Mucosa of rectum (tissue), 2 donors: ENCODE measurements around the gene ADGRL2.

Experiments
- H3K27ac ChIP-seq, 2 donors: one replicate each; pipeline ENCODE4 v1.7.0; 2013; ENCODE audit warnings: inconsistent platforms in 2 of 2, low read depth in 2 of 2, low read length in 2 of 2
- H3K27me3 ChIP-seq, 2 donors: one replicate each; pipeline ENCODE4 v1.7.0; 2013; ENCODE audit warnings: low read length in 2 of 2; ENCODE audit not compliant: control insufficient read depth in 2 of 2, insufficient read depth in 2 of 2
- H3K36me3 ChIP-seq, 2 donors: one replicate each; pipeline ENCODE4 v1.7.0; 2013; ENCODE audit warnings: low read length in 2 of 2; ENCODE audit not compliant: control insufficient read depth in 2 of 2, insufficient read depth in 2 of 2
- H3K4me1 ChIP-seq, 2 donors: one replicate each; pipeline ENCODE4 v1.7.0; 2013; ENCODE audit warnings: low read length in 2 of 2, mild to moderate bottlenecking in 1 of 2; ENCODE audit not compliant: control insufficient read depth in 2 of 2, insufficient read depth in 2 of 2
- H3K4me3 ChIP-seq, 2 donors: one replicate each; pipeline ENCODE4 v1.7.0; 2013; ENCODE audit warnings: low read length in 2 of 2
- H3K9ac ChIP-seq, 2 donors: one replicate each; pipeline ENCODE4 v1.7.0; 2013; ENCODE audit warnings: low read length in 2 of 2, low read depth in 1 of 2, mild to moderate bottlenecking in 1 of 2
- H3K9me3 ChIP-seq, 2 donors: one replicate each; pipeline ENCODE4 v1.7.0; 2013; ENCODE audit warnings: low read length in 2 of 2; ENCODE audit not compliant: control insufficient read depth in 2 of 2
- donor health status: healthy.
- donor health status: Normal muscosa, but diverticular disease.

Gene ADGRL2

DNA sequence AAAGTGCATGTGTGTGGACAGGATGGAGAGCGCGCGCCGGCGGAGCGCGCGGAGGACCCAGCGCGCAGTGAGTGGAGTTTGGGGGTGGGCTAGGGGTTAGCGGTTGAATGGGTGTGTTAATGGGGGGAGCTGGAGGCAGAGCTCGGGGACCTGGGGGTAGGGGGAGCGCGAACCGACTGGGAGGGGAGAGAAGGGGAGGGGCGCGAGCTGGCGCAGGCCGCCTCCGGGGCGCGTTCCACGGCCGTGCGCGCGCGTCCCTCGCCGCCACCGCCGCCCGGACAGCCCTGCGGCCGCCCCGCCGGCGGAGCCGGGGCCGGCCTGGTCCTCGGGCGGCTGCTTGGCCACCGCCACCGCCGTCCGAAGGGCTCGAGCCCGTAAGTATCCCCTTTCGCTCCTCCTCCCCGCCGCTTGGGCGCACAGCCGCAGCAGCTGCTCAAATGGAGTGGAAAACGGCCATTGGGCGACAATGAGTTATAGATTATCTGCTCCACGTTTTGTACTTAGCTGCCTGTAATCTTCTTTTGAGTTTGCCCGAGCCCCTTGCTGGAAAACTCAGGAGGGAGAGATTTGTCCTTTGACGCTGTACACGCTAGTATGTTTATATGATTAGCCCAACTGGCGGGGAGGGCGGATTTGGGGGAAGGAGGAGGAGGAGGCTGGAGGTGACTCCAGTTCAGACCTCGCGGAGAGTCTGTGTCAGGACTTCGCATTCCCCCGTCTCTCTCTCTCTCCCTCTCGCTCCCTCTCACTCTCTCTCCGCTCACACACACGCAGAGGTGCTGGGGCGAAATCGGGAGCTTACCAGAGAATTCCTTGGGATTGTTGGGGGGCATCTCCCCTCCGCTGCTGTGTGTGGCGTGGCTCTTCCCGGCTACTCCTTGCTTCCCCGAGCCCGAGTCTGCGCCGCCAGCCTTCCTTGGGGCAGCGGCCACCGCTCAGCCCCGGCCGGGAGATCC, at the start of gene ADGRL2:
Gene ADGRL2 (plus strand): TSS at position 240 of the 956 bp plus-strand sequence. CDS start 36,051 bp downstream, outside the sequence.
- Histone ChIP-seq H3K9me3 (no peaks in the 10 kb centered on the region), H3K9ac (peak within 1 kb of the TSS; percentile 48 to 67), H3K4me1 (peaks cover 0 to 18% of the 10 kb centered on the region in 2 donors), H3K27ac (peak within 1 kb of the TSS; percentile 73), H3K27me3 (peaks cover 8 to 34% of the 10 kb centered on the region in 2 donors), H3K36me3 (no peaks in the 10 kb centered on the region), H3K4me3 (peak within 1 kb of the TSS; percentile 67 to 72)

DNA sequence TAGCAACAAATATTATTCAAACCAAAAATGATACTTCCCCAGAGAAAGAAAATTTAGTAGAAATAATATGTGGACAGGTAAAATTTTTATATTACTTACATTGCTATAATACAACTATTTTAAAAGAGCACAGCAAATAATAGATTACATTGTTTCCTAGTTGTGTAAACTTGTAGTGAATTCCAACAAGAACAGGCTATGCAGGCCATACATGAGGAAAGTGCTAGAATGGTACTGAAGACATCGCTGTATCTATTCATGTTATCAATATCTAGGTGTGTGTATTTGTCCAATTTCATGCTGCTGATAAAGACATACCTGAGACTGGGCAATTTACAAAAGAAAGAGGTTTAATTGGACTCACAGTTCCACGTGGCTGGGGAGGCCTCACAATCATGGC, 47.9 kb upstream of the ADGRL2 start:
- no peak overlapping the region for H3K27ac ChIP-seq
- no peaks in the 10 kb centered on the region for H3K4me1 ChIP-seq
- H3K9me3 ChIP-seq, result no peaks in the 10 kb centered on the region
- no peaks in the 10 kb centered on the region for H3K36me3 ChIP-seq
- H3K9ac ChIP-seq, result no peak overlapping the region
- H3K27me3 ChIP-seq, result no peaks in the 10 kb centered on the region
- no peak overlapping the region for H3K4me3 ChIP-seq

DNA sequence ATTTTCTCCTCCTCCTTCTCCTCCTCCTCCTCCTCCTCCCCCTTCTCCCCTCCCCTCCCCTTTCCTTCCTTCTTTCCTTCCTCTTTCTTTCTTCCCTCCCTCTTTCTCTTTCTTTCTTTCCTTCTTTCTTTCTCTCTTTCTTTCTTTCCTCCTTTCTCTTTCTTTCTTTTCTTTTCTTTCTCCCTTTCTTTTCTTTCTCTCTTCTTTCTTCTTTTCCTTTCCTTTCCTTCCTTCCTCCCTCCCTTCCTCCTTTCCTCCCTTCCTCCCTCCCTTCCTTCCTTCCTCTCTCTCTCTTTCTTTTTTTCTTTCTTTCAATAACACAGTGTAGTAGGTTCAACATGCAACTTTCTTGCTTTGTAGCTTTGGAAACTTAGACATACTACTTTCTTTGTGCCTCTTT, 46.3 kb upstream of the ADGRL2 start:
- no peaks in the 10 kb centered on the region for H3K27me3 ChIP-seq
- no peaks in the 10 kb centered on the region for H3K4me1 ChIP-seq
- H3K27ac ChIP-seq, result no peak overlapping the region
- no peak overlapping the region for H3K9ac ChIP-seq
- H3K9me3 ChIP-seq, result no peaks in the 10 kb centered on the region
- no peak overlapping the region for H3K4me3 ChIP-seq
- H3K36me3 ChIP-seq, result no peaks in the 10 kb centered on the region

DNA sequence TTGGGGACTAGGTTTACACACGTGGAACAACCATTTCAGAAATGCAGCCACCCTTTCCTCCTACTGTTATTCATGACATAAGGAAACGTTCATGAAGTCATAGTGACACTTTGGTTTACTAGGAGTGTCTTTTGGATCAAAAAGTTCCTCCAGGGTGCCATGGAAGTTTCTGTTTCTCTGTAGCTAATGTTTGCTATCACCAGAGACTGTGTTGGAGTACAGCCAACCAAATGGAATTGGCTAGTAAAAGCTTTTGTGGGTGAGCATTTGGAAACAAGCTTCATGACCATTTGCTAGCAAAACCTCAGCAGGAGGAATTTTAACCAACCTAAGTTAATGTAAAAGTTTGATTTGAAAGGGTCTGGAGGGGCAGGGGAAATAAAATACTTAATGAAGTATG, 43.9 kb upstream of the ADGRL2 start:
- no peaks in the 10 kb centered on the region for H3K36me3 ChIP-seq
- no peak overlapping the region for H3K9ac ChIP-seq
- H3K4me3 ChIP-seq, result no peak overlapping the region
- H3K27me3 ChIP-seq, result no peaks in the 10 kb centered on the region
- H3K9me3 ChIP-seq, result no peaks in the 10 kb centered on the region
- H3K27ac ChIP-seq, result no peak overlapping the region
- no peaks in the 10 kb centered on the region for H3K4me1 ChIP-seq

DNA sequence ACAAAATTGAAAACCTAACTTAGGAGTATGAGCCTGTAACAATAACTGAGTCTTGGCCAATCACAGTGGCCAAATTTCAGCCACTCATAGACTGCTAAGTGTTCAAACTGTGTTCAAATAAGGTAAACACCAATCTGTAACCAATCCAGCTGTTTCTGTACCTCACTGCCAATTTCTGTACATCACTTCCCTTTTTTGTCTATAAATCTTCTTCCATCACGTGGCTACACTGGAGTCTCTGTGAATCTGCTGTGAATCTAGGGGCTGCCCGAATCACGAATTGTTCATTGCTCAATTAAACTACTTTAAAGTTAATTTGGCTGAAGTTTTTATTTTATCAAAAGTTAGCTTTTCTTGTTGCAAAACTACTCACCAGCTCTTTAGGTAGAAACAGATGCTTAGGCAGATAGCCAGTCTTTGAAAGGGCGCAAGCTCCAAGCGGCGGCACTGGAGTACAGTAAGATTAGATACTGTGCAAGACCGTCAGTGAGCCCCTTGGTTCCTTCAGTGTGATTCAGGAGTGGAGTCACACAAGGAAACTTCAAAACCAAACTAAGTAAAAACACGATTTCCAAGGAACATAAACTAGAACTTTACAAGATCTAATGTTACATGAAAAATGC, 43.2 kb upstream of the ADGRL2 start:
- Histone ChIP-seq H3K27ac (no peak overlapping the region), H3K4me3 (no peak overlapping the region)

DNA sequence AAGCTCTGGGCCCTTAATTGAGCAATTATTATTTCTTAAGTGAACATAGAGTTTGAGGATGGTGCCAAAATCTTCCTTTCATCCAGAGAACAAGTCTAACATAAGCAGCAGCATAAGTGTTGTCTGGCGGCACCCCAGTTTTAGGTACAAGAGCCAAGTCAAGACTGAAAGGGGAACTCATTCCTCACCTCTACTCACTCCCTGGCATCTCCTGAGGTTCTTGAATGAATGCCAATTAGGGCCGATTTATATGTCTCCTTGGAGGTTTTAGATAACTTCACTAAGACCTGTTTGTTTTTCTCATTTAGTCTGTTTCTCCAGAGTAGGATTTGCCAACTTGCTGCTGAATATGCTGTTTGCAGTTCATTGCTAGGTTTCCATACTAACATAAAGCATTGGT, 42.6 kb upstream of the ADGRL2 start:
- H3K27me3 ChIP-seq, result no peaks in the 10 kb centered on the region
- H3K4me1 ChIP-seq, result no peaks in the 10 kb centered on the region
- H3K9me3 ChIP-seq, result no peaks in the 10 kb centered on the region
- no peak overlapping the region for H3K9ac ChIP-seq
- H3K36me3 ChIP-seq, result no peaks in the 10 kb centered on the region
- H3K4me3 ChIP-seq, result no peak overlapping the region
- H3K27ac ChIP-seq, result no peak overlapping the region

More for the DNA sequence above, 43.2 kb upstream of the ADGRL2 start:
- Histone ChIP-seq H3K9ac (no peak overlapping the region), H3K36me3 (no peaks in the 10 kb centered on the region), H3K4me1 (no peaks in the 10 kb centered on the region), H3K27me3 (no peaks in the 10 kb centered on the region), H3K9me3 (no peaks in the 10 kb centered on the region)

DNA sequence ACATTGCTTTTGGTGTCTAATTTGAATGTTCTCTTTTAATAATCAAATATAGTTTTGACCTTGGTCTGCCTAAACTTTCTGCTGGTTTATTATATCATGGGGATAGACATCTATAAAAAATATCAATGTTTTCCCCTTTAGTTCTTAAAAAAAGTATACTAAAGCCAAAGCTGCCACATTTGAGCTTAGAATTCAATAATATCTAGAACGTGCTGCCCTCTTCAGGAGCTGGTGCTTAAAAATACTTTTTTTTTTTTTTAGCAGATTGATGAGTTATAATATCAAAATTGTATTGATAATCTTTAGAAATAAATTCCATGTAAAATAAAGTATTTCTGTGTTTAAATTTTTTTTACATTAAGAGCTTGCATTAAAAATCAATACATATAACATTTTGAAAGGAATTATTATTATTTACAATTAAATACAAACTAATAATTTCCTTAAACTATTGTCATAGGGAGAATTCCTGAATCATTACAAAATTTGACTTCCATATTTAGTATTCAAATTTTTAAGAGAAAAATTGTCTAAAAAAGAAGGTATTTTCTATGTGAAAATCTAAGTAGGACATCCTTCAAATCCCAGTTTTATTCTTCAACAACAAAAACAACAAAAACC, 40.1 kb upstream of the ADGRL2 start:
- Histone ChIP-seq H3K4me1 (no peaks in the 10 kb centered on the region), H3K27ac (no peak overlapping the region), H3K36me3 (no peaks in the 10 kb centered on the region), H3K9ac (no peak overlapping the region), H3K4me3 (no peak overlapping the region), H3K27me3 (no peaks in the 10 kb centered on the region), H3K9me3 (no peaks in the 10 kb centered on the region)

DNA sequence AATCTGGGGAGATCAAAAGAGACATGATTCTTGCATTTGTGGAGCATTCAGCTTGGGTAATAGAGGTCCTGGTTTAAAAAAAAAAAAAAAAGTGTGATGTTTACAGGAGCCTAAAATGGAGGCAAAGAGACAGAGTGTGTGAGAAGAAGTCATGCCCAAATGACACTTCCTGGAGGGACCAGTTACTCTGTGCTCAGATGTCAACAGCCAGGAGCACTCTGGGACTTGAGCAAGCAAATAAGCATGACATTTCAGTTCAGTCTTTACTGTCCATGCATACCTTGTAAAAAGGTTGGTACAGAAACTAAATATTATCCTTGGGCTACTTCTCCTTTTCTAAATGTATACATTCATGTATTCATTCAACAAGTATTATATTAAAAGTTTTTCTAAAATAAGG, 25.2 kb upstream of the ADGRL2 start:
- H3K4me1 ChIP-seq, result no peaks in the 10 kb centered on the region
- no peaks in the 10 kb centered on the region for H3K36me3 ChIP-seq
- H3K9me3 ChIP-seq, result no peaks in the 10 kb centered on the region
- no peak overlapping the region for H3K9ac ChIP-seq
- H3K27ac ChIP-seq, result no peak overlapping the region
- H3K4me3 ChIP-seq, result no peak overlapping the region
- H3K27me3 ChIP-seq, result no peaks in the 10 kb centered on the region

DNA sequence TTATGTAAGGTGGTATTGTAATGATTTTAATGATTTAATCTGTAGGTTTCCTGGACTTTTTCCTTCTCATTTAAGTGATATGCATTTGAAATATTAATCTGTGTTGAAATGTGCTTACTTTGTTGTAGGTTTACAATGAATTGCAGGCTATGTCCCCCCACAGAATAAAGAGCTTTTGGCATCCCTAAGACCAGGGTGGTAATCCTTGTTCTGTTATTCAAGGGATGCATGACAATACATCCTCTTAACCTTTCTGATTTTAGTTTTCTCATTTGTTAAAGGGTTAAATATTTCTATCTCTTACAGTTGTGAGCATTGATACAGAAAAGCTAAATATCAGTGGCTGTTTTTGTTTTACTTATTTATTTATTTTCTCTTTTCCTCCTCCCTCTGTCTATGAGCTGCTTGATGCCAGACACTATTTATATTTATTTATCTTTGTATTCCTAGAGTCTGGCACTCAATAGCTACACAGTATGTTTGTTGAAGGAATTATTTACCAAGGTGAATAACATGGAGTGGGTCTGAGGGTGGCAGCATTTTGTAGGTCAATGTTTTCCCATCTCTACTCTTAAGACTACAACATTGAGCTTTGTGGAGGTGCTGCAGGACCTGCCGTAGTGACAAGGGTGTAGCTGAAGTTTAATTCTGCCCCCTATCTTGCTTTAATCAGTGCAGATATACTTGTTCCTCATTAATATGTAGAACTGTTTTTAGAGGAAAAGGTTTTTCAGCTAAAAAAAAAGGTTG, 19.9 kb upstream of the ADGRL2 start:
- H3K36me3 ChIP-seq, result no peaks in the 10 kb centered on the region
- no peak overlapping the region for H3K9ac ChIP-seq
- H3K4me1 ChIP-seq, result no peaks in the 10 kb centered on the region
- H3K27me3 ChIP-seq, result no peaks in the 10 kb centered on the region
- no peak overlapping the region for H3K4me3 ChIP-seq
- no peaks in the 10 kb centered on the region for H3K9me3 ChIP-seq
- H3K27ac ChIP-seq, result no peak overlapping the region
